ENCODE results near the gene KCNJ11.

Gene KCNJ11

GRCh38 chr11:17413414-17414316, 25.2 kb upstream of the KCNJ11 start:
- no peak for TF ChIP-seq CTCF (IDR thresholded peaks at IDR 0.05)

GRCh38 chr11:17412488-17413180, 24.2 kb upstream of the KCNJ11 start:
- TF ChIP-seq CTCF (IDR thresholded peaks at IDR 0.05), result no peak

- TF ChIP-seq CTCF (IDR thresholded peaks at IDR 0.05), result no peak
Observed at GRCh38 chr11:17411418-17411817, 23.0 kb upstream of the KCNJ11 start.

- TF ChIP-seq CTCF (IDR thresholded peaks at IDR 0.05), result no peak
Observed at GRCh38 chr11:17410606-17411379, 22.3 kb upstream of the KCNJ11 start.

GRCh38 chr11:17408641-17409040, 20.2 kb upstream of the KCNJ11 start:
- no peak for TF ChIP-seq CTCF (IDR thresholded peaks at IDR 0.05)

- TF ChIP-seq CTCF (IDR thresholded peaks at IDR 0.05), result no peak
Observed at GRCh38 chr11:17408026-17408425, 19.6 kb upstream of the KCNJ11 start.

- no peak for TF ChIP-seq CTCF (IDR thresholded peaks at IDR 0.05)
Observed at GRCh38 chr11:17407575-17407974, 19.1 kb upstream of the KCNJ11 start.
